Measurements from ENCODE around the gene PTCRA.
A peak's percentile ranks its signal among the peaks of the same experiment; 100 is the strongest.

- TF ChIP-seq, protein P1, sequence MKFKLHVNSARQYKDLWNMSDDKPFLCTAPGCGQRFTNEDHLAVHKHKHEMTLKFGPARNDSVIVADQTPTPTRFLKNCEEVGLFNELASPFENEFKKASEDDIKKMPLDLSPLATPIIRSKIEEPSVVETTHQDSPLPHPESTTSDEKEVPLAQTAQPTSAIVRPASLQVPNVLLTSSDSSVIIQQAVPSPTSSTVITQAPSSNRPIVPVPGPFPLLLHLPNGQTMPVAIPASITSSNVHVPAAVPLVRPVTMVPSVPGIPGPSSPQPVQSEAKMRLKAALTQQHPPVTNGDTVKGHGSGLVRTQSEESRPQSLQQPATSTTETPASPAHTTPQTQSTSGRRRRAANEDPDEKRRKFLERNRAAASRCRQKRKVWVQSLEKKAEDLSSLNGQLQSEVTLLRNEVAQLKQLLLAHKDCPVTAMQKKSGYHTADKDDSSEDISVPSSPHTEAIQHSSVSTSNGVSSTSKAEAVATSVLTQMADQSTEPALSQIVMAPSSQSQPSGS (CRISPR knock-in tag; IDR thresholded peaks at IDR 0.05; ENCODE audit: borderline replicate concordance, low read depth), result no peak
- TF ChIP-seq, protein P2, sequence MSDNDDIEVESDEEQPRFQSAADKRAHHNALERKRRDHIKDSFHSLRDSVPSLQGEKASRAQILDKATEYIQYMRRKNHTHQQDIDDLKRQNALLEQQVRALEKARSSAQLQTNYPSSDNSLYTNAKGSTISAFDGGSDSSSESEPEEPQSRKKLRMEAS (CRISPR knock-in tag; IDR thresholded peaks at IDR 0.05), result no peak
- TF ChIP-seq CTCF (IDR thresholded peaks at IDR 0.05) (peak; percentile 68), ZNF219 (CRISPR knock-in tag; IDR thresholded peaks at IDR 0.05; ENCODE audit: borderline replicate concordance) (no peak), MYBL2 (CRISPR knock-in tag; IDR thresholded peaks at IDR 0.05) (no peak), NR3C1 (CRISPR knock-in tag; conservative IDR thresholded peaks at IDR 0.05; ENCODE audit: low read depth) (no peak), TEAD4 (CRISPR knock-in tag; IDR thresholded peaks at IDR 0.05) (no peak), USF2 (CRISPR knock-in tag; IDR thresholded peaks at IDR 0.05) (no peak), ELF4 (CRISPR knock-in tag; IDR thresholded peaks at IDR 0.05; ENCODE audit: low read depth) (no peak), PREB (CRISPR knock-in tag; IDR thresholded peaks at IDR 0.05; ENCODE audit: borderline replicate concordance) (no peak), PRRX2 (CRISPR knock-in tag; IDR thresholded peaks at IDR 0.05) (no peak), CREB1 (CRISPR knock-in tag; IDR thresholded peaks at IDR 0.05) (no peak), IRF2 (CRISPR knock-in tag; IDR thresholded peaks at IDR 0.05; ENCODE audit: borderline replicate concordance, low read depth) (no peak), EMX1 (CRISPR knock-in tag; IDR thresholded peaks at IDR 0.05) (no peak)
Measured at GRCh38 chr6:42898891-42899361, 16.9 kb upstream of the PTCRA start.

Measured in WTC11 (cell line).